ENCODE results near the gene COG6. TPM values are rescaled to one million over a fixed set of nuclear protein-coding genes. Genes with fewer than 3 reads are reported as not detected.

COG6 gene
- total RNA-seq, 1 experiment from 2014 or later, result 30.6 TPM

- Histone ChIP-seq H4K20me1 (ENCODE audit: insufficient read depth, low read depth, low read length) (no peaks in the 10 kb centered on the region), H3K9ac (ENCODE audit: low read length) (no peak overlapping the region), H3K4me1 (ENCODE audit: low read length) (no peaks in the 10 kb centered on the region), H2AFZ (ENCODE audit: low read length) (no peak overlapping the region), H3K4me3 (ENCODE audit: low read length) (no peak overlapping the region), H3K9me3 (ENCODE audit: low read length) (peaks cover 8% of the 10 kb centered on the region; the same call in 1 of the 2 replicates), H3K4me2 (ENCODE audit: low read depth, low read length, poor library complexity, severe bottlenecking) (no peak overlapping the region), H3K27ac (ENCODE audit: low read length) (no peak overlapping the region), H3K79me2 (ENCODE audit: low read length) (no peaks in the 10 kb centered on the region), H3K27me3 (ENCODE audit: low read length) (peaks cover 5% of the 10 kb centered on the region; the same call in 1 of the 2 replicates), H3K9me2 (replicated peaks; ENCODE audit: insufficient read depth, low read length) (no peaks in the 10 kb centered on the region), H3K36me3 (ENCODE audit: insufficient read depth, low read length) (no peaks in the 10 kb centered on the region)
- DNase-seq, result no peak
Measured at GRCh38 chr13:39789451-39789850, 134.0 kb downstream of the COG6 start.

Small RNA genes within 50 kb of the gene (small RNA-seq; reads per million reads assigned to genes)
- not detected for gene MIR4305
- gene RNY4P14, result 0.28 reads per million

Other genes starting within 250 kb of the COG6 start
- gene LHFPL6, start 52.5 kb upstream of the COG6 start, total RNA-seq (2014; rRNA removed; shearing (Covaris generic); ENCODE audit: low replicate concordance), result not detected in 2 replicates